Natural killer cell treated with Interleukin-12 subunit alpha and Interleukin-12 subunit beta and Interleukin-15 and Interleukin-18, amount 100 ng/mL, for 72 hours (primary cell): ENCODE data around the gene CLEC16A. TPM values are rescaled to one million over a fixed set of nuclear protein-coding genes. Genes with fewer than 3 reads are reported as not detected.

Experiments
- ATAC-seq, 2 donors: fragments of 150-1000 bp; cut with Tn5 transposase in 1 of 2; sonication (Bioruptor Pico), chemical (Tn5 transposase) in 1 of 2; 2 replicates each; pipeline ENCODE4 v1.10.0; 2021
- DNase-seq: peaks from one replicate; pipeline ENCODE4 v3.0.0; 2022; ENCODE audit warnings: low spot score
- H3K27ac Mint-ChIP-seq, 2 donors: 1 replicate in 1 of 2; 2 replicates in 1 of 2; pipeline ENCODE4 v1.8.0; 2022; ENCODE audit warnings: mixed read lengths in 2 of 2, mild to moderate bottlenecking in 1 of 2, moderate library complexity in 1 of 2
- H3K27me3 Mint-ChIP-seq, 2 donors: 1 replicate in 1 of 2; 2 replicates in 1 of 2; pipeline ENCODE4 v1.8.0; 2022; ENCODE audit warnings: mixed read lengths in 2 of 2
- H3K36me3 Mint-ChIP-seq: one replicate; pipeline ENCODE4 v1.8.0; 2022; ENCODE audit warnings: mixed read lengths
- H3K4me1 Mint-ChIP-seq, 2 donors: 1 replicate in 1 of 2; 2 replicates in 1 of 2; pipeline ENCODE4 v1.8.0; 2022; ENCODE audit warnings: low read depth in 2 of 2, mixed read lengths in 2 of 2, mild to moderate bottlenecking in 1 of 2
- H3K4me3 Mint-ChIP-seq: one replicate; pipeline ENCODE4 v1.8.0; 2022; ENCODE audit warnings: mixed read lengths
- H3K9me3 Mint-ChIP-seq: 2 replicates; pipeline ENCODE4 v1.8.0; 2022; ENCODE audit warnings: mixed read lengths
- total RNA-seq, 2 donors: library from RNA; stranded (reverse); gene quantifications; one replicate each; pipeline ENCODE4 v1.2.3, GENCODE V29; 2022

CLEC16A gene
- total RNA-seq, 2 donors from 2014 or later, result 42.5 to 60.2 TPM

DNA sequence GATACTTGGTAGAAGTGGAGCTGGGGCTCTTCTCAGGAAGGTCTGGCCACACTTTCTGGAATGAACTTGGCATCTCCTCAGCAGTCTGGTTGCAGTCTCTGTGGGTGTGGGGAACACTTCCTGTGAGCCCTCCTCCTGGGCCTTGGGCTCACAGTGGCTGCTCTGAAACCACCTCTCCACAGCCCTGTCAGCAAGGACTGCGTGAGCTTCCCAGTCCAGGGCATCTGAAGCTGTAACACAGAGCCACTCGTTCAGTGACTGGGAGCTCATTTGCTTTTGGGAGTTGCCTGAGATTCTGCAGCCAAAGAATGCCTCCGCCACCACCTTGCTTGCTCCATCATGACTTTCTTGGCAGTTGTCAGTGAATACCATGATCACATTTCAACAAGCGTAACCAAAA, 60.0 kb downstream of the CLEC16A start:
- H3K27ac Mint-ChIP-seq, result peak overlapping the region in 1 of 2 donors; percentile 53
- peaks cover 11% of the 10 kb centered on the region for H3K36me3 Mint-ChIP-seq
- no peak overlapping the region for H3K4me3 Mint-ChIP-seq
- peak in 1 of 2 donors; percentile 61 for ATAC-seq
- H3K4me1 Mint-ChIP-seq, result peaks cover 26% of the 10 kb centered on the region in 2 donors
- no peaks in the 10 kb centered on the region for H3K27me3 Mint-ChIP-seq
- no peaks in the 10 kb centered on the region for H3K9me3 Mint-ChIP-seq
- no peak for DNase-seq

- DNase-seq (no peak), ATAC-seq (peak in 1 of 2 donors; percentile 52)
- peak overlapping the region; percentile 18 to 53 for H3K27ac Mint-ChIP-seq
- H3K9me3 Mint-ChIP-seq, result no peaks in the 10 kb centered on the region
- H3K36me3 Mint-ChIP-seq, result peaks cover 11% of the 10 kb centered on the region
- peaks cover 26 to 29% of the 10 kb centered on the region in 2 donors for H3K4me1 Mint-ChIP-seq
- H3K4me3 Mint-ChIP-seq, result no peak overlapping the region
- H3K27me3 Mint-ChIP-seq, result no peaks in the 10 kb centered on the region
These were observed 60.7 kb downstream of the CLEC16A start for GRCh38 chr16:11004973-11005610.

DNA sequence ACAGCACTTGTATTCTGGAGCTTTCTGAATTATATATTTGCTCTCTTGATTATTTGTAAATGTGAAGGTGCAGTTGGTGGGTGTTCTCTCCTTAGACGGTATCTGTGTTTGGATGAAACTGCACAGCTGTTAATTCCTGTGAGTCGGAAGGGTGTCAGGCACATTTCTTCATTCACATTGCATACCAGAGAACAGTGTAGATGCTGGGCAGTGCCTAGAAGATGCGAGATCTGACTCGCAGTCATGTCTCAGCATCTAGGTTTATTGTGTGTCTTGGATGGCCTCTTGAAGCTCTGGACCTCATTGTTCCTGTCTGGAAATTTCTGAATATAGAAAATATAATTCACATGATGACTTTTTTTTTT, 61.2 kb downstream of the CLEC16A start:
- no peaks in the 10 kb centered on the region for H3K27me3 Mint-ChIP-seq
- ATAC-seq, result no peak
- H3K27ac Mint-ChIP-seq, result peak overlapping the region; percentile 18 to 53
- H3K36me3 Mint-ChIP-seq, result peaks cover 12% of the 10 kb centered on the region
- H3K4me3 Mint-ChIP-seq, result no peak overlapping the region
- H3K4me1 Mint-ChIP-seq, result peaks cover 26 to 32% of the 10 kb centered on the region in 2 donors
- H3K9me3 Mint-ChIP-seq, result no peaks in the 10 kb centered on the region
- no peak for DNase-seq

DNA sequence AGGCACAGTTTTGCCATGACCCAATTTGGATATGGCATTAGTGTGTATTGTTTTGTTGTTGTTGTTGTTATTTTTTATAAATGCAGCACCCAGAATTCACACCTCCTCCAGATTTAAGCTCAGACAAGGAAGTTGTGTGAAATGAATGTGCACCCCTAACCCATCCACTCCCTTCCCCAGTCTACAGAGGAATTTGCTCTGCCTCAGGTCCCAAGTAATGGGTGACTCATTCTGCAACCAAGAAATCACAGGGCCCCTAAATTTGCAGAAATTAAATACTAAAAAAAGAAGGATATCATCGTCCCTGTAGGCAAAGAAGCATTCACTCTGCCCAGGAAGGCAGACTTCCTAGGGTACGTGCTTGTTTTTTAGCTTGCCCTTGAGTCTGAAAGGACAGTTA, 62.3 kb downstream of the CLEC16A start:
- DNase-seq (no peak), ATAC-seq (no peak)
- Mint-ChIP-seq H3K4me3 (no peak overlapping the region), H3K36me3 (peaks cover 21% of the 10 kb centered on the region), H3K9me3 (no peaks in the 10 kb centered on the region), H3K4me1 (peaks cover 35 to 41% of the 10 kb centered on the region in 2 donors), H3K27ac (no peak overlapping the region), H3K27me3 (no peaks in the 10 kb centered on the region)

GRCh38 chr16:11007714-11008280, 63.4 kb downstream of the CLEC16A start:
- H3K4me1 Mint-ChIP-seq, result peaks cover 35 to 40% of the 10 kb centered on the region in 2 donors
- peaks cover 19% of the 10 kb centered on the region for H3K36me3 Mint-ChIP-seq
- H3K9me3 Mint-ChIP-seq, result no peaks in the 10 kb centered on the region
- DNase-seq (no peak), ATAC-seq (no peak)
- no peaks in the 10 kb centered on the region for H3K27me3 Mint-ChIP-seq
- H3K27ac Mint-ChIP-seq, result no peak overlapping the region
- H3K4me3 Mint-ChIP-seq, result no peak overlapping the region

GRCh38 chr16:11009027-11009755, 64.8 kb downstream of the CLEC16A start:
- H3K27me3 Mint-ChIP-seq, result no peaks in the 10 kb centered on the region
- peaks cover 36 to 39% of the 10 kb centered on the region in 2 donors for H3K4me1 Mint-ChIP-seq
- H3K27ac Mint-ChIP-seq, result peak overlapping the region in 1 of 2 donors; percentile 19
- ATAC-seq (no peak), DNase-seq (no peak)
- H3K4me3 Mint-ChIP-seq, result no peak overlapping the region
- no peaks in the 10 kb centered on the region for H3K9me3 Mint-ChIP-seq
- peaks cover 16% of the 10 kb centered on the region for H3K36me3 Mint-ChIP-seq

- peak overlapping the region in 1 of 2 donors; percentile 78 for H3K27ac Mint-ChIP-seq
- H3K9me3 Mint-ChIP-seq, result no peaks in the 10 kb centered on the region
- peaks cover 27 to 28% of the 10 kb centered on the region in 2 donors for H3K4me1 Mint-ChIP-seq
- H3K4me3 Mint-ChIP-seq, result no peak overlapping the region
- no peaks in the 10 kb centered on the region for H3K27me3 Mint-ChIP-seq
- DNase-seq, result no peak
- peaks cover 11% of the 10 kb centered on the region for H3K36me3 Mint-ChIP-seq
- no peak for ATAC-seq
These were observed 66.3 kb downstream of the CLEC16A start for GRCh38 chr16:11010575-11011221.

GRCh38 chr16:11011326-11011725, 67.0 kb downstream of the CLEC16A start:
- ATAC-seq (no peak), DNase-seq (no peak)
- Mint-ChIP-seq H3K27ac (peak overlapping the region in 1 of 2 donors; percentile 78), H3K27me3 (no peaks in the 10 kb centered on the region), H3K4me3 (no peak overlapping the region), H3K9me3 (no peaks in the 10 kb centered on the region), H3K36me3 (peaks cover 10% of the 10 kb centered on the region), H3K4me1 (peaks cover 27% of the 10 kb centered on the region in 2 donors)

- Mint-ChIP-seq H3K9me3 (no peaks in the 10 kb centered on the region), H3K27me3 (no peaks in the 10 kb centered on the region), H3K4me1 (peaks cover 25 to 35% of the 10 kb centered on the region in 2 donors), H3K27ac (no peak overlapping the region), H3K4me3 (no peak overlapping the region), H3K36me3 (peaks cover 19% of the 10 kb centered on the region)
- DNase-seq, result no peak
- ATAC-seq, result no peak
These were observed 68.5 kb downstream of the CLEC16A start for GRCh38 chr16:11012841-11013240.

DNA sequence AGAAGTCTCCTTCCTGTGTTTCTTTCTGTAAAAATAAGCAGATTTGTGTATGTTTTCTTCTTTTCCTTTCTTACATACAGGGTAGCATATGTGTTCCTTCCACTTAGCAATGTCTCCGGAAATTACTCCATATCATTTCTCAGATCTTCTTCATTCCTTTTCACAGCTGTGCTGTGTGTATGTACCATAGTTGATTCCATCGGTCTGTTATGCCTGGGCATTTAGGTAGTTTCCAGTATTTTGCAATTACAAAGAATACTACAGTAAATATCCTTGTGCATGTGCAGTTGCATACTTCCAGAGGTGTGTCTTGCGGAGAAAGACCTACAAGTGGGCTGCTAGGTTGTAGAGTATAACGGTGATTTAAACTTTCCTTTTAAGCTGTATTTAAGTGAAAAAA, 69.8 kb downstream of the CLEC16A start:
- no peaks in the 10 kb centered on the region for H3K9me3 Mint-ChIP-seq
- peak overlapping the region in 1 of 2 donors; percentile 69 for H3K27ac Mint-ChIP-seq
- peaks cover 25 to 32% of the 10 kb centered on the region in 2 donors for H3K4me1 Mint-ChIP-seq
- H3K27me3 Mint-ChIP-seq, result no peaks in the 10 kb centered on the region
- peaks cover 19% of the 10 kb centered on the region for H3K36me3 Mint-ChIP-seq
- no peak for DNase-seq
- no peak for ATAC-seq
- no peak overlapping the region for H3K4me3 Mint-ChIP-seq

- H3K4me3 Mint-ChIP-seq, result no peak overlapping the region
- no peaks in the 10 kb centered on the region for H3K27me3 Mint-ChIP-seq
- H3K9me3 Mint-ChIP-seq, result no peaks in the 10 kb centered on the region
- peaks cover 25 to 28% of the 10 kb centered on the region in 2 donors for H3K4me1 Mint-ChIP-seq
- DNase-seq (no peak), ATAC-seq (no peak)
- peak overlapping the region in 1 of 2 donors; percentile 69 for H3K27ac Mint-ChIP-seq
- H3K36me3 Mint-ChIP-seq, result peaks cover 19% of the 10 kb centered on the region
These were observed 70.7 kb downstream of the CLEC16A start for GRCh38 chr16:11015076-11015475.

- Mint-ChIP-seq H3K36me3 (peaks cover 18% of the 10 kb centered on the region), H3K4me1 (peaks cover 24% of the 10 kb centered on the region in 2 donors), H3K4me3 (no peak overlapping the region), H3K9me3 (no peaks in the 10 kb centered on the region), H3K27me3 (no peaks in the 10 kb centered on the region), H3K27ac (no peak overlapping the region)
- DNase-seq (no peak), ATAC-seq (no peak)
These were observed 71.2 kb downstream of the CLEC16A start for GRCh38 chr16:11015607-11016006.

GRCh38 chr16:11016524-11016988, 72.2 kb downstream of the CLEC16A start:
- Mint-ChIP-seq H3K4me3 (no peak overlapping the region), H3K9me3 (no peaks in the 10 kb centered on the region), H3K36me3 (peaks cover 9% of the 10 kb centered on the region), H3K27ac (peak overlapping the region; percentile 71 to 88), H3K27me3 (no peaks in the 10 kb centered on the region), H3K4me1 (peaks cover 15 to 16% of the 10 kb centered on the region in 2 donors)
- DNase-seq, result no peak
- ATAC-seq, result no peak
